ENCODE measurements around the gene TBCE.

TBCE gene

DNA sequence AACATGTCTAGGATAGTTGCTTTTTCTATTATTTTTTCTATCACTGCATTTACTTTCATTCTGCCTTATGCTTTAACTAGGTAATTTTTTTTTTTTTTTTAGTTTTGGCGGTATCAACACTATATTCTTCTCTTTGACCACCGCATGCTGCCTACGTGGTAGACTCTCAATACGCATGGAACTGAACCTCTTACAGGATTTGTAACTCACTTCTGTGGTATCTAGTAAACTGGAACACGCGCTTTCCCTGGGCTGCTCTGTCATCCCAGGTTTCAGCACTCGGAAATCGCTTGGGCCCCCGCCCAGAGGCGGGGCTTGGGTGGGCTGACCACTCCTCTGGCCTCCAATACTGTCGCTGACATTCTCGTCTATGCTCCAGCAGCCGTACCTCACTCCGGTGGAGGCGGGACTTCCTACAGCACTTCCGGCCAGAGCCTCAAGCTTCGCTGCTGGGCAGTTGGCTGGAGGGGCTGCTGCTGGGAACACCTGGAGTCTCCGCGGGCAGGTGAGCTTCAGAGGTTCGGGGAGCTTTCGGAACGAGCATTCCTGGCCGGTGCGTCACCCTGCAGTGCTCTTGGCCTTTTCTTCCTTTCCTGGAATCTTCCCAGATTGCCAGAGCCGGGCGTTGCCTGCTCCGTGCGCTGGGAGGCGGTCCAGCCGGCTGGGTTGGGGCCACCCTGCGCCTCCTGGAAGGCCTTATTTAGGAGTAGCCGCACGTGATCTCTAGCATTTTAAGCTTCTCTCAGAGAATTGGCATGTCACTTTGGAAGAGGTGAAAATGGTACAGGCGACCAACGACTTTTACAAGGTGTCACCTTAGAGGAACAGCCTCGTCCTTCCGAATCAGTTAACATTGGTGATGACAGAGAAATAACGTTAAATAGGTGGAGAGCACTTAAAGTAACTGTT lies at the start of gene TBCE:
Gene TBCE (plus strand): TSS at position 428 of the 909 bp plus-strand sequence. CDS start 12,623 bp downstream, outside the sequence.
- DNase-seq (ENCODE audit: low read depth in 2 of 2, low spot score in 1 of 2) = peak; percentile 58 to 73

DNA sequence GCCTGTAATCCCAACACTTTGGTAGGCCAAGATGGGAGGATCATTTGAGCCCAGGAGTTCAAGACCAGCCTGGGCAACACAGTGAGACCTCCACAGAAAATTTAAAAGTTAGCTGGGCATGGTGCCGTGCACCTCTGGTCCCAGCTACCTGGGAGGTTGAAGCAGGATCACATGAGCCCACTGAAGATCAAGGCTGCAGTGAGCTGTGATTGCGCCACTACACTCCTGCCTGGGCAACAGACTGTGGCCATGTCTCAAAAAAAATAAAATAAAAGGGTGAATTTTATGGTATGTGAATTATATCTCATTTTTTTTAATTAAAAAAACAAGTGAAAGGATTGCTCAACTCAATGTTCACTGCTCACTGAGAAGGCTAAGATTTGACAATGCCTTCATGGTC lies 48.0 kb upstream of the TBCE start:
- no peak for DNase-seq (ENCODE audit: low read depth in 2 of 2, low spot score in 1 of 2)

GRCh38 chr1:235320521-235321179 lies 46.6 kb upstream of the TBCE start:
- DNase-seq (ENCODE audit: low read depth in 2 of 2, low spot score in 1 of 2) = no peak

GRCh38 chr1:235324296-235324695 lies 42.9 kb upstream of the TBCE start:
- DNase-seq (ENCODE audit: low read depth in 2 of 2, low spot score in 1 of 2) = no peak

DNA sequence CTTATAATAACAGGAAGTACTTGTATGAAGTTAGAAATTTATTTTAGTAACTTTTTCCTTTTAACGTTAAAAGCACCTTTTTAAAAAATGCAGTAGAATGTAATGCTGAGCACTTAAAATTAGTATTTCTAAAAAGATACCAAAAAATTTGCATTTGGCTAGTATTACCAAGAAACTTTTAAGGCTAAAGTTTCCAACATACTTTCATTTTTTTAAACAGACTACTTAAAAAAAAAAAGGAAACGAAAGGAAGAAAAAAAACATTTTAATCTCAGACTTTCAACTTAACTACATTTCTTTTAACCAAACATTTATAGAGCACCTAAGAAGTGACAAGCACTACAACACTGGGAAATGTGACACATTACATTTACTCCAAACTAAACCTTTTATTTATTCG lies 42.1 kb upstream of the TBCE start:
- DNase-seq (ENCODE audit: low read depth in 2 of 2, low spot score in 1 of 2) = no peak

- no peak for DNase-seq (ENCODE audit: low read depth in 2 of 2, low spot score in 1 of 2)
Measured at GRCh38 chr1:235325854-235326253, 41.4 kb upstream of the TBCE start.

DNA sequence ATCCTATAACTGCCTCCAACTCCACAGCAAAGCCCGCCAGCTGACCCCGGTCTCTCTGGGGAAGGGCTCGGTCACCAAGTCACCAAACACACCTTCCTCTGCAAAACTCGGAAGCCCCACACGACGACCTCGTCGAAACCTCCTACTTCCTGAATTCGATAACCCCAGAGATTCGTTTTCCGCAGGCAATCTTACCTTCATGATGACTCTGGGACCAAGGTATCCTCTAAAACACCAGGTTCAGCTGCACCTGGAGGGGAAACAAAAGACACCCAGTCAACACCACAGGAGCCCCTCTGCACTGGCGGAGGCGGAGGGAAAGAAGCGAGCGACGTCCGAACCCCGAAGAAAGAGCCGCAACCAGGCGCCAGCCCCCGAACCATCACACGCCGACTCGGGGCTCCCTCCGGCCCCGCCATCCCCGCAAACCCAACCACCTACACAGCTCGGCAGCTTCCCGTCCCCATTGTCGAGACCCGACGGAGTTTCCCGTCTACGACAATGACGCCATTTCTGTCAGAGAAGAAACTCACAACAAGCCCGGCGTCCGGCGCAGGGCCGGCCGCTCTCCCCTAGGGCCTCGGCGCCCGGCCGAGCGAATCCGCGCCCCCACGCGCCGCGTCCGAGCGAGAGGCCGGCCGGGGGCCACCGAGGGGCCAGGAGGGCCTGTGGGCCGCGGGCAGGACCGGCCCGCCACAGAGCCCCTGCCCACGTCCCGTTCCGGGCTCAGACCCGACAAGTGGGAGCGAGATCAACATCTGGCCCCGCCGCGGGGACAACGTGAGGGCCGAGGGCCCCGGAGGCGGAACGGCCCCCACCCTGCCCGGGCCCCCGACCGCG lies 40.3 kb upstream of the TBCE start:
- peak; percentile 31 to 37 for DNase-seq (ENCODE audit: low read depth in 2 of 2, low spot score in 1 of 2)

DNA sequence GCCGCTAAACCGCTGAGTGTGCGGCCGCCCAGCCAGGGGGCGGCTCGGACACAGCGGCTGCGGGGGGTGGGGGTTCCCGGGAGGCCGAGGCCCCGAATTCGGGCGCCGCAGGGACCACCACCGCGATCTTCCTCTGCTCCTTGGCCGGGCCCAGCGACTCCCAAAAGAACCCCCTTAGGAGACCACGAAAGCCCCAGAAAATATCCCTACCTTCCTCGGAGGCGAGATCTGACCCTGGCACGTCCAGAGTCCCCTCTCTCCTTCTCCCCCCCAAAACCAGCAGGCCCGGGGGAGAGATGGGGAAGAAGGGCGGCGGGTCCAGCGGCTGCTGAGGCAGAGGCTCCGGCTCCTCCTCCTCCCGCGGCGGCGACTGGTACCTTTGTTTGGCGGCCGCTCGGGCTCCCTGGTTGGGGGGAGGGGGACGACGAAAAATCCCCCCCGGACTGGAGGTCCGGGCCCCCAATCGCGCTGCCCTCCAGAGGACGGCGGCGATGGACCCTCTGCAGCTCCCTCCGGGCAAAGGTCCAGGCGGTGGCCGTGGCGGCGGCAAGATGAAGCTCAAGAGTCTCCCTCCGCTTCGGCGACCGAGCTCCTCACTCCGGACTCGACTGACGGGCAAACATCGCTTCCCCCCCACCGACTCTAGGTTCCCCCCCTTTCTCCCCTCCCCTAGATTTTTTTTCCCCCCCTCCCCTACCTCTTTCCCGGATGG lies 39.5 kb upstream of the TBCE start, which contains the start of gene ARID4B:
Gene ARID4B (minus strand): TSS at position 621 of the 712 bp plus-strand sequence. CDS start 1,260 bp downstream, outside the sequence.
- DNase-seq (ENCODE audit: low read depth in 2 of 2, low spot score in 1 of 2) = no peak

DNA sequence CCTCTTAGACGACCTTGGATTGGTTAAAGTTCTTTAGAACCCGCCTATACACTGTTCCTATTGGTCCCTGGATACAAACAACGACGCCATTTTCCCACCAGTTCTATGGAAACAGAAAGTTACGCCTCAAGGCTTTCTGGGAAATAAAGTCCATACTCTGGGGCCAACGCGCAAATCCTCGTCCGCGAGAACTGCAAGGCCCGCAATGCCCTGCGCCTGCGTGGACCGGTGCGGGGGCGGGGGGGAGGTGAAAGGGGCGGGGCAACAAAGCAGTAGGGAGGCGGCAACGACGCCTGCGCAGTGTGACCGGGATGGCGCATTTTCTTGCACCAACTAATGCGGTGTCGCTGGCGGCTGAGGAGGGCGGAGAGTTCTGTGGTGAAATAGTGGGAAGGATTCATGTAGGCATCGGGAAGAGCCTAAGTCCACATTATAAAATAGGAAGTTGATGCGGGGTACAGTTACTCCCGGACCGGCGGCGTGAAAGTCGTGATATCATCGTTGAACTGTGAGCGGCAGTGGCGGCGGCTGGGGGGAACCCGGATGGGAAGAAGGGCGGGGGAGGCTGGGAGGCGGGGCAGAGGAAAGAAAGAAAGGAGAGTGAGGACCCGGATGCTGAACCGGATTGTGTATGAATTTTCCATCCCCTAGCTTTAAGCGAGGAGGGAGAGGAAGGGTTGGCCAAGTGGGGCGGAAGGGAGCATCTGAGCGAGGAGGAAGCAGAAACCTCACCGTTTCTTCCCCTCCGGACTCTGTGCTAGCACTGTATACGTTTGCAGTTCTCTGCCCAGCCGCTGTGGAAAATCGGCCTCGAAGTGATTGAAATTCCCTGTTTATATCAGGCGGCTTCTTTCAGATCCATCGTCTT lies 38.7 kb upstream of the TBCE start, which contains the start of gene GGPS1:
Gene GGPS1 (plus strand): TSS at position 300 of the 868 bp plus-strand sequence. CDS start 6,695 bp downstream, outside the sequence.
- peak; percentile 96 to 100 for DNase-seq (ENCODE audit: low read depth in 2 of 2, low spot score in 1 of 2)

GRCh38 chr1:235329139-235329902 lies 37.9 kb upstream of the TBCE start:
- DNase-seq (ENCODE audit: low read depth in 2 of 2, low spot score in 1 of 2) = peak; percentile 18 to 24

GRCh38 chr1:235330918-235331285 lies 36.3 kb upstream of the TBCE start:
- no peak for DNase-seq (ENCODE audit: low read depth in 2 of 2, low spot score in 1 of 2)

DNA sequence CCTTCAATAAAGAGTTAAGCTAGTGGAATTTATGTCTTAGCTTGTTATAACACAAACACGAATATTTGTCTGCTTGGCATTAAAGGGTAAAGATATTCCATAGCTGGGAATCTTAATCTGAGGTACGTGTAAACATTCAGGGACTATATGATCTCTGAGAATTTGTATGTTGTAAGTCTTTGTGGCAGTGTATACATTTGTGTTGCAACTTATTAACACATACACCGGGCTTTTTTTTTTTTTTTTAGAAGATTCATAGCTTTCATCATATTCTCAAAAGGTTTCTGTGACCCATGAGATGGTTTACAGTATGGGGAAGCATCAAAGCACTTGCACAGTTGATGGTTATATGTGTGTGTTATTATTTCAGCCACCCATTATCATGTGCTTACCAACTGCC lies 35.8 kb upstream of the TBCE start:
- DNase-seq (ENCODE audit: low read depth in 2 of 2, low spot score in 1 of 2) = no peak

- no peak for DNase-seq (ENCODE audit: low read depth in 2 of 2, low spot score in 1 of 2)
Measured at GRCh38 chr1:235336903-235337302, 30.3 kb upstream of the TBCE start.

DNA sequence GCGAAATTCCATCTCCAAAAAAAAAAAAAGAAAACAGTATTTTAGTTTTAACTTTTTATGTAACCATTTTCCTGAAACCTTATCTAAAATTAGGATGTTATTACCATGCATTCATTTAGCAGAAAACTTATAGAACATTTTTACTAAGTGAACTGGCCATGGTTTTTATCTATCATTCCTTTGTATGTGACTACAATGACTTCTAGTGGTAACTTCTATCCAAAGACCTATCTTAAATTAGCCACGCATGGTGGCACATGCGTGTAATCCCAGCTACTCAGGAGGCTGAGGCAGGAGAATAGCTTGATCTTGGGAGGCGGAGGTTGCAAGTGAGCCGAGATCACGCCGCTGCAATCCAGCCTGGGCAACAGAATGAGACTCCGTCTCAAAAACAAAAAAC lies 27.5 kb upstream of the TBCE start:
- DNase-seq (ENCODE audit: low read depth in 2 of 2, low spot score in 1 of 2) = no peak

DNA sequence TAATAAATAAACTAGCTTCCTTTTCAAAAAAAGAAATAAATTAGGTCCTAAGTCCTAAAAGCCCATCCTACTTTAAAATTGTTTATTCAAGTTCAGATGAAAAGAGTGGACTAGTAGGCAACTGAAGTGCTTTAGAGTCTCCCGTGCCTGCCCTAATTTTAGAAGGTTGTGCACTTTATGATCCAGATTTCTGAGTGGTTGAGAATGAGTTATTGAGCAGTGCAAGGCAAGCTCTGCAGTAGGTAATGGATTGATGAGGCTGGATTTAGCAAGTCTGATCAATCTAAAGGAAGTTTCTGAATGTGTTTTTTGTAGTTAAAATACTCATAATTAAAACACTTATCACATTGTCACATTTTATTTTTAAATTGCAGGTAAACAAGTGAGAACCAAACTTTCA lies 25.9 kb upstream of the TBCE start:
- DNase-seq (ENCODE audit: low read depth in 2 of 2, low spot score in 1 of 2) = no peak

GRCh38 chr1:235342039-235342438 lies 25.2 kb upstream of the TBCE start:
- DNase-seq (ENCODE audit: low read depth in 2 of 2, low spot score in 1 of 2) = no peak

- no peak for DNase-seq (ENCODE audit: low read depth in 2 of 2, low spot score in 1 of 2)
Measured at GRCh38 chr1:235342471-235342870, 24.8 kb upstream of the TBCE start.

GRCh38 chr1:235343726-235344125 lies 23.5 kb upstream of the TBCE start:
- DNase-seq (ENCODE audit: low read depth in 2 of 2, low spot score in 1 of 2) = no peak

GRCh38 chr1:235351441-235351840 lies 15.8 kb upstream of the TBCE start:
- no peak for DNase-seq (ENCODE audit: low read depth in 2 of 2, low spot score in 1 of 2)
